ENCODE measurements around the gene SPIN1.

DNA sequence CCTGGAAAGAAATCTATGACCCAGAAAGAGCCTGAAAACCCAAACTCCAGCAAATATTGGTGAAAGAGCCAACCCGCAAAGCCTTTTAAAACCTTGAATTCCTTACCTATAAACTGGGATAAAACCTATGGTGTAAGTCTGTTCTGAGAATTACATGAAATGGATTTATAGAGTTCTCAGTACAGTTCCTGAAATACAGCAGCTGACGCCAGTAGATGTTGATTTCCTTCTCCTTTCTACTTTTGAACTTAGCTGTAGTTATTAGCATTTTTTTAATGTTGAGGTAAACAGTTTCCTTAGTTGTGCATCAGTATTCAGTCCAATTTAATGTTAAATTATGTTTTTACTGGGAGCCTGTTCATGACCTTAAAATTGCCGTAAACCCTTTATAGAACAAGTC is 3.7 kb downstream of the SPIN1 start:
- TF ChIP-seq, protein P1, sequence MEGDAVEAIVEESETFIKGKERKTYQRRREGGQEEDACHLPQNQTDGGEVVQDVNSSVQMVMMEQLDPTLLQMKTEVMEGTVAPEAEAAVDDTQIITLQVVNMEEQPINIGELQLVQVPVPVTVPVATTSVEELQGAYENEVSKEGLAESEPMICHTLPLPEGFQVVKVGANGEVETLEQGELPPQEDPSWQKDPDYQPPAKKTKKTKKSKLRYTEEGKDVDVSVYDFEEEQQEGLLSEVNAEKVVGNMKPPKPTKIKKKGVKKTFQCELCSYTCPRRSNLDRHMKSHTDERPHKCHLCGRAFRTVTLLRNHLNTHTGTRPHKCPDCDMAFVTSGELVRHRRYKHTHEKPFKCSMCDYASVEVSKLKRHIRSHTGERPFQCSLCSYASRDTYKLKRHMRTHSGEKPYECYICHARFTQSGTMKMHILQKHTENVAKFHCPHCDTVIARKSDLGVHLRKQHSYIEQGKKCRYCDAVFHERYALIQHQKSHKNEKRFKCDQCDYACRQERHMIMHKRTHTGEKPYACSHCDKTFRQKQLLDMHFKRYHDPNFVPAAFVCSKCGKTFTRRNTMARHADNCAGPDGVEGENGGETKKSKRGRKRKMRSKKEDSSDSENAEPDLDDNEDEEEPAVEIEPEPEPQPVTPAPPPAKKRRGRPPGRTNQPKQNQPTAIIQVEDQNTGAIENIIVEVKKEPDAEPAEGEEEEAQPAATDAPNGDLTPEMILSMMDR (IDR thresholded peaks at IDR 0.05), result no peak
- TF ChIP-seq POLR2A (IDR thresholded peaks at IDR 0.05), result no peak
